Endodermal cell (in vitro differentiated cells): ENCODE data around the gene INCENP. TPM values are rescaled to one million over a fixed set of nuclear protein-coding genes. Genes with fewer than 3 reads are reported as not detected.

Source experiments
- DNase-seq: peaks from one replicate; pipeline ENCODE4 v3.0.0-alpha.2; 2017
- H3K27ac ChIP-seq: 2 replicates; pipeline ENCODE4 v1.5.1; 2013; ENCODE audit warnings: mild to moderate bottlenecking, low read depth, low read length, moderate library complexity
- H3K27me3 ChIP-seq: 2 replicates; pipeline ENCODE4 v1.6.1; 2013; ENCODE audit warnings: mild to moderate bottlenecking, low read length, moderate library complexity; ENCODE audit not compliant: insufficient read depth, control insufficient read depth, poor library complexity, severe bottlenecking
- H3K36me3 ChIP-seq: 2 replicates; pipeline ENCODE4 v1.7.0; 2013; ENCODE audit warnings: mild to moderate bottlenecking, low read length, moderate library complexity; ENCODE audit not compliant: control insufficient read depth, insufficient read depth
- H3K4me1 ChIP-seq: one replicate; pipeline ENCODE4 v1.7.0; 2013; ENCODE audit warnings: low read length; ENCODE audit not compliant: control insufficient read depth, insufficient read depth
- H3K4me3 ChIP-seq: 2 replicates; pipeline ENCODE4 v1.5.1; 2013; ENCODE audit warnings: mild to moderate bottlenecking, low read length, moderate library complexity
- H3K9ac ChIP-seq: 2 replicates; pipeline ENCODE4 v1.6.1; 2013; ENCODE audit warnings: mild to moderate bottlenecking, low read length, moderate library complexity; ENCODE audit not compliant: poor library complexity, severe bottlenecking; ENCODE audit errors: extremely low read depth
- H3K9me3 ChIP-seq: 2 replicates; pipeline ENCODE4 v1.6.1; 2013; ENCODE audit warnings: mild to moderate bottlenecking, low read length, moderate library complexity; ENCODE audit not compliant: control insufficient read depth
- H3K27ac Mint-ChIP-seq: 2 replicates; pipeline ENCODE4 v1.8.0; 2020; ENCODE audit warnings: mixed read lengths
- H3K27me3 Mint-ChIP-seq: 2 replicates; pipeline ENCODE4 v1.8.0; 2021; ENCODE audit warnings: mild to moderate bottlenecking, mixed read lengths; ENCODE audit not compliant: insufficient read depth
- H3K36me3 Mint-ChIP-seq: 2 replicates; pipeline ENCODE4 v1.8.0; 2020; ENCODE audit warnings: low read depth, mixed read lengths
- H3K4me1 Mint-ChIP-seq: 2 replicates; pipeline ENCODE4 v1.8.0; 2020; ENCODE audit warnings: mixed read lengths
- H3K4me3 Mint-ChIP-seq: 2 replicates; pipeline ENCODE4 v1.8.0; 2020; ENCODE audit warnings: mild to moderate bottlenecking, moderate library complexity, mixed read lengths
- H3K9me3 Mint-ChIP-seq: 2 replicates; pipeline ENCODE4 v1.8.0; 2020; ENCODE audit warnings: mild to moderate bottlenecking, mixed read lengths
- WGBS, 2 experiments: methylation state at CpG; one replicate each; pipeline versions ENCODE4 v1.1.5 to v1.1.7; 2013; ENCODE audit warnings: missing lambda C conversion rate in 2 of 2, mixed read lengths in 1 of 2; ENCODE audit not compliant: insufficient coverage in 1 of 2, insufficient read length in 1 of 2; 5-methylcytosine and 5-hydroxymethylcytosine counted together
- long read RNA-seq, 4 experiments: library from polyadenylated mRNA in 2 of 4; library from RNA in 1 of 4; library from capped mRNA in 1 of 4; stranded (forward) in 3 of 4; unstranded in 1 of 4; transcript quantifications; one replicate each; pipeline ENCODE4 v2.0.0, GENCODE V29; 2020 to 2021; ENCODE audit warnings: inconsistent platforms in 1 of 4
- polyA plus RNA-seq, 2 experiments: library from polyadenylated mRNA; stranded (reverse); fragments of 50-300 nt; gene quantifications; one replicate each; pipeline ENCODE4 v1.2.3, GENCODE V29; 2013
- total RNA-seq, 2 donors: library from RNA; stranded (reverse); fragmentation: NEBNext Ultra II Directional in 1 of 2; extraction: Animal tissue kit (Norgen Biotek cat#: 25700) in 1 of 2; gene quantifications; 2 replicates in 1 of 2; 3 replicates in 1 of 2; pipeline ENCODE4 v1.2.1, GENCODE V29; 2021
- TF ChIP-seq, protein P1 (sequence below): fragments of 200-600 bp; sonication (generic); conservative IDR thresholded peaks from 2 replicates; pipeline ENCODE4 v1.5.0; 2021; ENCODE audit warnings: antibody characterized with exemption, mild to moderate bottlenecking

INCENP gene
- 100 to 1,000 TPM in 1 of 2 donors, 10 to 100 TPM in 1; 58.1 to 115 TPM for total RNA-seq
- 83.6 TPM for polyA plus RNA-seq (2013, experiment 1 of 2)
- 83.0 TPM for polyA plus RNA-seq (2013, experiment 2 of 2)
- long read RNA-seq, experiment 1, partial matches to known transcripts: 7 of 11 reads
- long read RNA-seq, experiment 1, other reads (novel, unspliced or antisense): 4 of 11 reads
- long read RNA-seq, experiment 2, partial matches to known transcripts: 0 of 1 reads
- long read RNA-seq, experiment 2, other reads (novel, unspliced or antisense): 1 of 1 reads
- long read RNA-seq, experiment 3, partial matches to known transcripts: 10 of 13 reads
- long read RNA-seq, experiment 3, other reads (novel, unspliced or antisense): 3 of 13 reads
- long read RNA-seq, experiment 4, partial matches to known transcripts: 0 of 3 reads
- long read RNA-seq, experiment 4, other reads (novel, unspliced or antisense): 3 of 3 reads

DNA sequence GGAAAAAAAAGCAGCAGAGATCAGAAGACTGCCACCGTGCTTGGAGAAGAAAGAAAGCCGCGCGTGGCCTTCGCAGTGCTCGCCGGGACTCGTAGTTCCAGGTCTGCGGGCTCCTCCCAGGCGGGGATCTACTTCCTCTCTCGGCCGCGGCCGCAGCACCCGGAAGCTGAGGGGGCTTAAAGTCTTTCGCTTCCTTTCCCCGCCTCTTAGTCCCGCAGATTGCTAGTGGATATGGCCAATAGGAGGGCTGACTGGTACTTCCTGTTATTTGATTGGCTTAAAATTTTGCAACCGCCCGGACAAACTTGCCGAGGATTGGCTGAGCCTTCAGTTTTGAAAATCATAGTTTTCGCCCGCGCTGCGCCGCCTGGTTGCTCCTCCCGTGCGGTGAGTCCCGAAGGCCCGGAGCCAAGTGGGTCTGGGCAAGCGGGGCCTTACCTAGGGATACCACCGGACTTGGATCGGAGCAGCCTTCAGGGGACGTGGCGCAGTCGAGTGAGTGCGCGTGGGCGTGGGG is at the start of gene INCENP:
TSS of gene INCENP (plus strand) at position 343 of the 517 bp plus-strand sequence. CDS start 4,151 bp downstream, outside the sequence.
- Mint-ChIP-seq H3K9me3 (no peaks in the 10 kb centered on the region), H3K4me1 (peaks cover 21% of the 10 kb centered on the region), H3K4me3 (peak within 1 kb of the TSS; percentile 98), H3K27me3 (peaks cover 2% of the 10 kb centered on the region), H3K36me3 (peaks cover 6% of the 10 kb centered on the region), H3K27ac (peak within 1 kb of the TSS; percentile 95)
- no peak within 1 kb of the TSS for H3K27ac ChIP-seq
- DNase-seq: peak; percentile 99
- peaks cover 10% of the 10 kb centered on the region for H3K4me1 ChIP-seq
- WGBS, 2 experiments: 0% methylated on average over 6 to 39 of the region's 39 CpGs
- H3K9me3 ChIP-seq: no peaks in the 10 kb centered on the region
- TF ChIP-seq, protein P1, sequence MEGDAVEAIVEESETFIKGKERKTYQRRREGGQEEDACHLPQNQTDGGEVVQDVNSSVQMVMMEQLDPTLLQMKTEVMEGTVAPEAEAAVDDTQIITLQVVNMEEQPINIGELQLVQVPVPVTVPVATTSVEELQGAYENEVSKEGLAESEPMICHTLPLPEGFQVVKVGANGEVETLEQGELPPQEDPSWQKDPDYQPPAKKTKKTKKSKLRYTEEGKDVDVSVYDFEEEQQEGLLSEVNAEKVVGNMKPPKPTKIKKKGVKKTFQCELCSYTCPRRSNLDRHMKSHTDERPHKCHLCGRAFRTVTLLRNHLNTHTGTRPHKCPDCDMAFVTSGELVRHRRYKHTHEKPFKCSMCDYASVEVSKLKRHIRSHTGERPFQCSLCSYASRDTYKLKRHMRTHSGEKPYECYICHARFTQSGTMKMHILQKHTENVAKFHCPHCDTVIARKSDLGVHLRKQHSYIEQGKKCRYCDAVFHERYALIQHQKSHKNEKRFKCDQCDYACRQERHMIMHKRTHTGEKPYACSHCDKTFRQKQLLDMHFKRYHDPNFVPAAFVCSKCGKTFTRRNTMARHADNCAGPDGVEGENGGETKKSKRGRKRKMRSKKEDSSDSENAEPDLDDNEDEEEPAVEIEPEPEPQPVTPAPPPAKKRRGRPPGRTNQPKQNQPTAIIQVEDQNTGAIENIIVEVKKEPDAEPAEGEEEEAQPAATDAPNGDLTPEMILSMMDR: no peak
- H3K4me3 ChIP-seq: peak within 1 kb of the TSS; percentile 94
- no peaks in the 10 kb centered on the region for H3K27me3 ChIP-seq
- peaks cover 7% of the 10 kb centered on the region for H3K36me3 ChIP-seq
- peak within 1 kb of the TSS; percentile 84 for H3K9ac ChIP-seq

DNA sequence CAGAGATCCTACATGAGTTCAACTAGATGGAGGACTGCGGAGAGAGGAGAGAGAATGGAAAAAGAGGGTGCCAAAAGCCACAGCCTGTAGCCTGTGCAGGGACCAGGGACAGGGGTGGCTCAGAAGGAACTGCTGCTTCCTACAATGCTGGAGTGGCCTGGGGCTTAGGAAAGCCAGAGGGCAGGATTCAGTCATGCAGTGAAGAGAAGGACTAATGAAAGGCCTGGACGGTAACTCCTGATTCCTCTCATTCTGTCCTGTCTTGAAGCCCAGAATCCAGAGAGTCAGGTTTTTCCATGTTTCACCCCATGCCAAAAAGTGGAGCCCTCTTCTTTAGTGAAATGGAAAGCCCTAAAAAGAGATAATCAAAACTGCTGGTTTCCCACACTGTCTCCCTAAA is 48.4 kb upstream of the INCENP start:
- no peak overlapping the region for H3K4me3 Mint-ChIP-seq
- no peak overlapping the region for H3K27ac ChIP-seq
- H3K9me3 ChIP-seq: no peaks in the 10 kb centered on the region
- H3K36me3 Mint-ChIP-seq: no peaks in the 10 kb centered on the region
- no peaks in the 10 kb centered on the region for H3K4me1 ChIP-seq
- H3K4me1 Mint-ChIP-seq: no peaks in the 10 kb centered on the region
- DNase-seq: no peak
- no peak overlapping the region for H3K27ac Mint-ChIP-seq
- no peaks in the 10 kb centered on the region for H3K27me3 Mint-ChIP-seq
- H3K36me3 ChIP-seq: no peaks in the 10 kb centered on the region
- no peaks in the 10 kb centered on the region for H3K9me3 Mint-ChIP-seq
- H3K27me3 ChIP-seq: no peaks in the 10 kb centered on the region
- 95 to 100% methylated on average over 2 of the region's 2 CpGs for WGBS, 2 experiments
- no peak overlapping the region for H3K4me3 ChIP-seq
- H3K9ac ChIP-seq: no peak overlapping the region
- TF ChIP-seq, protein P1: no peak

DNA sequence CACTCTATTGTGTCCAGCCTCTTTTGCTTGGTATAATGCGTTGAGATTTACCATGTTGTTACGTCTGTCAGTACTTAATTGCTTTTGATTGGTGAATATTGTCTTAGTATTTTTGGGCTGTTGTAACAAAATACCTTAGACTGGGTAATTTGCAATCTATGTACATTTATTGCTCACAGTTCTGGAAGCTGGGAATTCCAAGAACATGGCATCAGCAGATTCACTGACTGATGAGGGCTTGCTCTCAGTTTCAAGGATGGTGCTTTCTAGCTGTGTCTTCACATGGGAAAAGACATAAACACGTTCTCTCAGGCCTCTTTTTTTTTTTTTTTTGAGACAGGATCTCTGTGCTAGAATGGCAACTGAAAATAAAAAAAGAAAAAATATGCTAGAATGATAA is 46.7 kb upstream of the INCENP start:
- Histone ChIP-seq H3K36me3 (no peaks in the 10 kb centered on the region), H3K9ac (no peak overlapping the region), H3K27me3 (no peaks in the 10 kb centered on the region), H3K9me3 (no peaks in the 10 kb centered on the region), H3K27ac (no peak overlapping the region), H3K4me1 (no peaks in the 10 kb centered on the region), H3K4me3 (no peak overlapping the region)
- Mint-ChIP-seq H3K36me3 (no peaks in the 10 kb centered on the region), H3K27me3 (no peaks in the 10 kb centered on the region), H3K27ac (no peak overlapping the region), H3K9me3 (no peaks in the 10 kb centered on the region), H3K4me1 (peaks cover 4% of the 10 kb centered on the region), H3K4me3 (no peak overlapping the region)
- TF ChIP-seq, protein P1: no peak
- 92% methylated on average over 2 to 3 of the region's 3 CpGs for WGBS, 2 experiments
- DNase-seq: no peak
